ENCODE data around the gene CFAP65. TPM values are rescaled to one million over a fixed set of nuclear protein-coding genes. Genes with fewer than 3 reads are reported as not detected.

CFAP65 gene
- total RNA-seq, 1 experiment from 2014 or later: 0.52 TPM

- Histone ChIP-seq H3K9ac (ENCODE audit: low read length) (no peak overlapping the region), H2AFZ (ENCODE audit: low read depth, low read length, poor library complexity, severe bottlenecking) (no peak overlapping the region), H3K9me2 (ENCODE audit: insufficient read depth) (no peaks in the 10 kb centered on the region), H3K4me2 (ENCODE audit: low read length) (no peak overlapping the region), H3K36me3 (ENCODE audit: control insufficient read depth in 1 of 2, insufficient read depth in 2 of 2, low read length in 2 of 2) (no peaks in the 10 kb centered on the region), H3K27ac (ENCODE audit: low read depth, low read length) (no peak overlapping the region), H3K79me2 (ENCODE audit: insufficient read depth, low read length) (no peaks in the 10 kb centered on the region), H3K4me3 (replicated peaks in 1 of 2; ENCODE audit: low read depth in 1 of 2, low read length in 2 of 2) (no peak overlapping the region), H4K20me1 (ENCODE audit: insufficient read depth) (no peaks in the 10 kb centered on the region), H3K27me3 (ENCODE audit: insufficient read depth, low read length) (0 out of 2 replicates have a peak, but pooled peaks cover 8% of the 10 kb centered on the region), H3K4me1 (ENCODE audit: control insufficient read depth in 1 of 2, insufficient read depth in 2 of 2, low read length in 2 of 2) (no peaks in the 10 kb centered on the region; a peak in 1 of 4 replicates), H3K9me3 (ENCODE audit: control insufficient read depth in 1 of 2, insufficient read depth in 1 of 2, low read depth in 1 of 2, low read length in 2 of 2) (no peaks in the 10 kb centered on the region)
- ChIA-PET RAD21 (ENCODE audit: low non-redundant PET in 1 of 2, low total read pairs in 2 of 2, uncharacterized antibody in 2 of 2, unreplicated experiment in 2 of 2) (no interaction called here), POLR2A (no interaction called here), CTCF (interaction anchor here (1.4 kb wide), 1 partner anchor 10 kb away, joined by 5 read pairs; no protein-coding TSS in a partner anchor)
- no peak for ATAC-seq
- no TSS peak for BruUV-seq (replicated peaks)
- intact Hi-C loops (cut with micrococcal nuclease): no loop called here
- DNase-seq (ENCODE audit: low read depth, low spot score): no peak
- TF ChIP-seq CBX3 (IDR thresholded peaks at IDR 0.05; ENCODE audit: low read depth) (no peak), MAX (IDR thresholded peaks at IDR 0.05) (no peak), SRF (IDR thresholded peaks at IDR 0.05; ENCODE audit: low read depth) (no peak), POLR2A (IDR thresholded peaks at IDR 0.05; ENCODE audit: borderline replicate concordance, extremely low read depth, insufficient read depth, insufficient read length) (no peak), YY1 (IDR thresholded peaks at IDR 0.05; ENCODE audit: extremely low read depth, insufficient replicate concordance, low read depth, low read length) (no peak), RAD21 (IDR thresholded peaks at IDR 0.05; ENCODE audit: low read depth) (no peak), JUND (IDR thresholded peaks at IDR 0.05) (no peak), REST (IDR thresholded peaks at IDR 0.05; ENCODE audit: low read depth) (no peak), EZH2 (IDR thresholded peaks at IDR 0.05) (no peak), CEBPB (IDR thresholded peaks at IDR 0.05; ENCODE audit: low read depth) (no peak), EZH2phosphoT487 (IDR thresholded peaks at IDR 0.05; ENCODE audit: borderline replicate concordance) (no peak), CTCF (IDR thresholded peaks at IDR 0.05 in 2 of 3, conservative IDR thresholded peaks at IDR 0.05 in 1 of 3; ENCODE audit: borderline replicate concordance in 1 of 3, insufficient read depth in 1 of 3, low read depth in 2 of 3, low read length in 2 of 3) (no peak), ZBTB33 (IDR thresholded peaks at IDR 0.05; ENCODE audit: extremely low read depth, insufficient replicate concordance, low read length) (no peak), ZFX (IDR thresholded peaks at IDR 0.05) (no peak), SP1 (IDR thresholded peaks at IDR 0.05; ENCODE audit: low read depth) (no peak), SIN3A (IDR thresholded peaks at IDR 0.05; ENCODE audit: low read depth) (no peak), ELF1 (IDR thresholded peaks at IDR 0.05; ENCODE audit: borderline replicate concordance, low read depth) (no peak), EGR1 (IDR thresholded peaks at IDR 0.05; ENCODE audit: low read depth) (no peak), FOSL1 (IDR thresholded peaks at IDR 0.05; ENCODE audit: low read depth) (no peak), TCF7L2 (IDR thresholded peaks at IDR 0.05; ENCODE audit: borderline replicate concordance, extremely low read depth, insufficient read depth, insufficient read length) (no peak)
These were observed 51.3 kb downstream of the CFAP65 start for GRCh38 chr2:218990052-218990451.
